Measurements from ENCODE around the gene ENO4. TPM values are rescaled to one million over a fixed set of nuclear protein-coding genes. Genes with fewer than 3 reads are reported as not detected.

Gene ENO4
- 0.36 and 0.44 TPM in 2 replicates for polyA plus RNA-seq (2012; rRNA removed)
- polyA plus RNA-seq (2012; cell fraction: cytosol; rRNA removed), result 0.30 and 0.33 TPM in 2 replicates
- polyA plus RNA-seq (2012; cell fraction: nucleus; rRNA removed), result 0.20 and 0.93 TPM in 2 replicates

GRCh38 chr10:116849248-116850057 lies at the start of gene ENO4:
Gene ENO4, plus strand, starts transcription at chr10:116849499. Its CDS starts 68 bp downstream, at chr10:116849567.
- no peaks in the 10 kb centered on the region for H4K20me1 ChIP-seq (ENCODE audit: insufficient read depth)
- H3K4me2 ChIP-seq, result peak within 1 kb of the TSS; percentile 87
- peak within 1 kb of the TSS; percentile 9 to 72; a peak in 2 of 4 replicates for H3K27ac ChIP-seq (ENCODE audit: low read depth in 2 of 2, low read length in 1 of 2)
- CTCF ChIA-PET, result interaction anchor here (0.8 to 1.3 kb wide), 8 partner anchors 12 to 666 kb away, joined by 3 to 7 read pairs (median 4); no protein-coding TSS in a partner anchor
- H3K4me3 ChIP-seq (ENCODE audit: low read depth in 2 of 2, low read length in 1 of 2), result peak within 1 kb of the TSS; percentile 67 to 74
- 24% methylated on average over 25 of the region's 55 CpGs for WGBS (ENCODE audit: low lambda C conversion rate)
- H3K9me3 ChIP-seq, result no peaks in the 10 kb centered on the region
- H3K36me3 ChIP-seq (replicated peaks in 1 of 2; ENCODE audit: control insufficient read depth in 1 of 2, insufficient read depth in 2 of 2, low read length in 1 of 2), result no peaks in the 10 kb centered on the region
- POLR2A ChIA-PET, result interaction anchor here (1.3 to 1.7 kb wide), 2 partner anchors 14 to 155 kb away, joined by 4 read pairs; partner anchors contain the start of gene SHTN1
- peak; percentile 93 for DNase-seq
- peak within 1 kb of the TSS; percentile 77 for H3K9ac ChIP-seq
- H2AFZ ChIP-seq (ENCODE audit: low read depth), result peak within 1 kb of the TSS; percentile 98
- H3F3A ChIP-seq (replicated peaks; ENCODE audit: insufficient read depth), result no peaks in the 10 kb centered on the region
- no peaks in the 10 kb centered on the region for H3K27me3 ChIP-seq (ENCODE audit: insufficient read depth)
- H3K79me2 ChIP-seq (ENCODE audit: insufficient read depth), result no peaks in the 10 kb centered on the region
- no peaks in the 10 kb centered on the region for H3K9me2 ChIP-seq
- peaks cover 0 to 11% of the 10 kb centered on the region in 2 experiments; a peak in 1 of 4 replicates for H3K4me1 ChIP-seq (ENCODE audit: control insufficient read depth in 1 of 2, insufficient read depth in 2 of 2, low read depth in 1 of 2, low read length in 1 of 2)
- TF ChIP-seq TAF1 (IDR thresholded peaks at IDR 0.05; ENCODE audit: borderline replicate concordance, low read depth, low read length) (peak; percentile 61; the same call in 1 of the 2 replicates), TCF12 (IDR thresholded peaks at IDR 0.05) (no peak), SMC3 (IDR thresholded peaks at IDR 0.05; ENCODE audit: low read depth, low read length) (no peak), YY1 (IDR thresholded peaks at IDR 0.05; ENCODE audit: low read depth) (no peak; the same call in 1 of the 2 replicates), FOSL2 (IDR thresholded peaks at IDR 0.05; ENCODE audit: borderline replicate concordance, low read depth) (no peak), CTCF (IDR thresholded peaks at IDR 0.05) (no peak), RAD21 (IDR thresholded peaks at IDR 0.05; ENCODE audit: low read length) (no peak), RCOR1 (IDR thresholded peaks at IDR 0.05; ENCODE audit: low read length) (no peak), GABPA (IDR thresholded peaks at IDR 0.05; ENCODE audit: low read depth) (no peak), MEF2A (IDR thresholded peaks at IDR 0.05; ENCODE audit: borderline replicate concordance, low read depth) (no peak), FOXM1 (IDR thresholded peaks at IDR 0.05; ENCODE audit: low read depth) (no peak), RXRA (IDR thresholded peaks at IDR 0.05; ENCODE audit: borderline replicate concordance, low read depth) (no peak), NRF1 (IDR thresholded peaks at IDR 0.05; ENCODE audit: low read depth, low read length) (peak; percentile 62), PBX3 (IDR thresholded peaks at IDR 0.05) (no peak), JUND (IDR thresholded peaks at IDR 0.05) (no peak), REST (IDR thresholded peaks at IDR 0.05; ENCODE audit: low read depth, low read length) (no peak), TEAD4 (IDR thresholded peaks at IDR 0.05; ENCODE audit: borderline replicate concordance, insufficient read depth) (no peak), MXI1 (IDR thresholded peaks at IDR 0.05; ENCODE audit: low read depth, low read length) (peak; percentile 49; the same call in 1 of the 2 replicates), ZBTB33 (IDR thresholded peaks at IDR 0.05; ENCODE audit: borderline replicate concordance, low read depth) (peak; percentile 94), CHD2 (IDR thresholded peaks at IDR 0.05; ENCODE audit: low read length, partially characterized antibody) (peak; percentile 99), NFIC (IDR thresholded peaks at IDR 0.05; ENCODE audit: borderline replicate concordance) (no peak), SIN3A (IDR thresholded peaks at IDR 0.05; ENCODE audit: borderline replicate concordance, low read depth, low read length) (0 out of 2 replicates have a peak, but pooled peaks have one; percentile 78), POLR2AphosphoS5 (IDR thresholded peaks at IDR 0.05; ENCODE audit: low read depth, low read length) (peak; percentile 81), EZH2phosphoT487 (IDR thresholded peaks at IDR 0.05; ENCODE audit: borderline replicate concordance, low read depth) (no peak), FOXJ3 (CRISPR knock-in tag; IDR thresholded peaks at IDR 0.05) (no peak)
